ENCODE measurements around the gene USP8. TPM values are rescaled to one million over a fixed set of nuclear protein-coding genes. Genes with fewer than 3 reads are reported as not detected.

USP8 gene
- total RNA-seq, 1 donor from 2014 or later, result 43.7 TPM

DNA sequence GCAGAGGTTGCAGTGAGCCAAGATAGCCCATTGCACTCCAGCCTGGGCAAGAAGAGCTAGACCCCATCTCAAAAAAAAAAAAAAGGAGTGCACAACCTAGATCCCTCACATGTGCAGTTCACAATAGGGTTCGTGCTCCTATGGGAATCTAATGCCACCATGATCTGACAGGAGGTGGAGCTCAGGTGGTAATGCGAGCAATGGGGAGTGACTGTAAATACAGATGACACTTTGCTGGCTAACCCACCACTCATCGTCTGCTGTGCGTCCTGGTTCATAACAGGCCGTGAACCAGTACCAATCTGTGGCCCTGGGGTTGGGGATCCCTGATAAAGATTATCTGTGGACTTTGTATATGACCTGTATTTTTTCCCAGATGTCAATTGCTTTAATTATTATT, 16.7 kb downstream of the USP8 start:
- H3K9me3 Mint-ChIP-seq (ENCODE audit: low read depth), result no peaks in the 10 kb centered on the region
- TF ChIP-seq, protein P1, sequence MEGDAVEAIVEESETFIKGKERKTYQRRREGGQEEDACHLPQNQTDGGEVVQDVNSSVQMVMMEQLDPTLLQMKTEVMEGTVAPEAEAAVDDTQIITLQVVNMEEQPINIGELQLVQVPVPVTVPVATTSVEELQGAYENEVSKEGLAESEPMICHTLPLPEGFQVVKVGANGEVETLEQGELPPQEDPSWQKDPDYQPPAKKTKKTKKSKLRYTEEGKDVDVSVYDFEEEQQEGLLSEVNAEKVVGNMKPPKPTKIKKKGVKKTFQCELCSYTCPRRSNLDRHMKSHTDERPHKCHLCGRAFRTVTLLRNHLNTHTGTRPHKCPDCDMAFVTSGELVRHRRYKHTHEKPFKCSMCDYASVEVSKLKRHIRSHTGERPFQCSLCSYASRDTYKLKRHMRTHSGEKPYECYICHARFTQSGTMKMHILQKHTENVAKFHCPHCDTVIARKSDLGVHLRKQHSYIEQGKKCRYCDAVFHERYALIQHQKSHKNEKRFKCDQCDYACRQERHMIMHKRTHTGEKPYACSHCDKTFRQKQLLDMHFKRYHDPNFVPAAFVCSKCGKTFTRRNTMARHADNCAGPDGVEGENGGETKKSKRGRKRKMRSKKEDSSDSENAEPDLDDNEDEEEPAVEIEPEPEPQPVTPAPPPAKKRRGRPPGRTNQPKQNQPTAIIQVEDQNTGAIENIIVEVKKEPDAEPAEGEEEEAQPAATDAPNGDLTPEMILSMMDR (IDR thresholded peaks at IDR 0.05), result no peak
- H3K4me3 Mint-ChIP-seq (ENCODE audit: unreplicated experiment), result no peak overlapping the region
- peaks cover 4% of the 10 kb centered on the region for H3K4me1 Mint-ChIP-seq (ENCODE audit: low read depth)
- H3K27ac Mint-ChIP-seq (ENCODE audit: unreplicated experiment), result no peak overlapping the region
- no peaks in the 10 kb centered on the region for H3K27me3 Mint-ChIP-seq (ENCODE audit: low read depth)
- no peak for DNase-seq (ENCODE audit: low spot score)
- H3K36me3 Mint-ChIP-seq (ENCODE audit: low read depth), result peaks cover 7% of the 10 kb centered on the region

DNA sequence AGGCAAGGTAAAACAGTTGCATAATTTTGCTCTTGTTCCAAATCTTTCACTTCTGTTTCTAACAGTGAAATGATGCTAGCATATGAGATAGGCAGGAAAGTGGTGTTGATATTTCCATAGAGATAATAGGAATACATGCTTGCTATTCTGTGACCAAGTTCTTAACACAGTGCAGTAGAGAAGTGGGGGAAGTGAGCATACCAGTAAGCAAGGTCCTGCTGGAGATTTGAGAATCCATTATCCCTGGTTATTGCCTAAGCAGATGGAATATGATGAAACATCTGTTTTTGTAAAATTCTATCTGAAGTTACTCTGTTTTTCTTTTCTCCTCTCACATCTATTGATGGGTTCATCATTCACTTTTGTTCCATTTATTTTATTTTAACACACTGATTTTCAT, 28.7 kb downstream of the USP8 start:
- H3K4me3 Mint-ChIP-seq (ENCODE audit: unreplicated experiment), result no peak overlapping the region
- DNase-seq (ENCODE audit: low spot score), result no peak
- H3K27ac Mint-ChIP-seq (ENCODE audit: unreplicated experiment), result no peak overlapping the region
- TF ChIP-seq, protein P1 (IDR thresholded peaks at IDR 0.05), result no peak
- H3K4me1 Mint-ChIP-seq (ENCODE audit: low read depth), result peaks cover 13% of the 10 kb centered on the region
- no peaks in the 10 kb centered on the region for H3K27me3 Mint-ChIP-seq (ENCODE audit: low read depth)
- H3K9me3 Mint-ChIP-seq (ENCODE audit: low read depth), result no peaks in the 10 kb centered on the region
- peaks cover 15% of the 10 kb centered on the region for H3K36me3 Mint-ChIP-seq (ENCODE audit: low read depth)

DNA sequence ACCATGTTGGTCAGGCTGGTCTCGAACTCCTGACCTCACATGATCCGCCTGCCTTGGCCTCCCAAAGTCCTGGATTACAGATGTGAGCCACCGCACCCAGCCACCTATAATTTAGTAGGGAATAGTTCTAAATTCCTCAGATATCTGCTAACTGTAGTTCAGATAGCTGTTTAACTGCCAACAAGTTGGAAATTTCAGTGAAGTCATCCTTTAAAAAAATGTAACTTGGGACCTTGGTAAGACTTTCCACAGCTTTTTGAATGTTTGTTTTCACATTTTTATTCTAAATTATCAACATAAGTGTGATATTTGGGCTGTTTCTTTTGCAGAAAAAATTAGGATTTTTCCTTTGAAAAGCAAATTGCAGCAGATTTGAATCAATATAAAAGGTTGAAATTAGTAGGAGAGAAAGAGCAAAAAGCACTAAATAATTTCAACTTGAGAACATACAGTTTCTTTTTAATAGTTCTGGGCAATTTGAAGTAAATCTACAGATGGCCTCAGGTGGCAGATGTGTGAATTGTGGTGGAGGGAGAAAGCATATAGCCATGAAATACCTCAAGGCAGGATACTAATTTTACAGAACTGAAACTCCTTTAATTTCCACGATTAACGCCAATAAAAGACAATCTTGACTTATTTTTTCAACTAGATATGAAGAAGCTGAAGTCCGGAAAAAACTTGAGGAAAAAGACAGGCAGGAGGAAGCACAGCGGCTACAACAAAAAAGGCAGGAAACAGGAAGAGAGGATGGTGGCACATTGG, 34.3 kb downstream of the USP8 start:
- no peak for DNase-seq (ENCODE audit: low spot score)
- Mint-ChIP-seq H3K27me3 (ENCODE audit: low read depth) (no peaks in the 10 kb centered on the region), H3K27ac (ENCODE audit: unreplicated experiment) (peak overlapping the region; percentile 79), H3K9me3 (ENCODE audit: low read depth) (no peaks in the 10 kb centered on the region), H3K4me1 (ENCODE audit: low read depth) (peaks cover 14% of the 10 kb centered on the region), H3K36me3 (ENCODE audit: low read depth) (peaks cover 23% of the 10 kb centered on the region), H3K4me3 (ENCODE audit: unreplicated experiment) (no peak overlapping the region)
- TF ChIP-seq, protein P1 (IDR thresholded peaks at IDR 0.05), result no peak

DNA sequence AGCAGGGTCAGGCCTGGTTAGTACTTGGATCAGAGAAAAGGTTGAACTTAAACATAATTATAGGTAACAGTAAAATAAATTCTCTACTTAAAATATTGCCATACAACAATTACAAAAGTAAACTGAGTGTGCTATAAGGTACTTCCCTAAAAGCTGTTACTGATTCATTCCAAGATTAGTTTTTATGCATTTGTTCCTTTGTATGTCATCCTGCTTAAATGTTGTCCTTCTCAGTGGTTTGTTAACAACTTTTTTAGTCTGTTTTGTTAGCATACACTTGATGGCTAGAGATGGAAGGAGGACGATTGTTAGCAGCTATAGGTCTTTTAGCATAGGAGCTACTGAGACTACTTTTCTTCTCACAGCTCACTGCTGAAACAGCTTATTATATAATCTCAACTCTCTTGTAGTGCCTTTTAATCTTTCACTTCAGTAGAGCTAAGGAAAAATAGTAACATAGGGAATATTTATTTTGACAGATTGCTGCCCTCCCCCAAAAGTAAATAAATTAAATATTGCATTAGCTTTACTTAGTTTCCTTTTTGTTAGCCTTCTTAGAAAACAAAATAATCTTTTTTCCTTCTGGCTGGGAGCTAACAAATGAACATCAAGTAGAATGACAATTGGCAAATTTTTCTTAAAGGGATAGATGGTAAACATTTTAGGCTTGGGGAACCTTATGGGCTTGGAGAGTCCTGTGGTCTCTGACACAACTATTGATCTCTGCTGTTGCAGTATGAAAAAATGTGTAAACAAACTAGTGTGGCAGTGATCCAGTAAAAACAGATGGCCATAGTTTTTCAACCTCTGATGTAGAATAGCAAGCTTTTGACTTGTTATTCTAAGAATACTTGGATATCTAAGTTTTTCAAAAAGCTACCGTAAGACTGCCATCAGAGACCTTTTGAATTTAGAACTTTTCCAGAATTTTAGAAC, 39.5 kb downstream of the USP8 start:
- peak overlapping the region; percentile 29 for H3K27ac Mint-ChIP-seq (ENCODE audit: unreplicated experiment)
- DNase-seq (ENCODE audit: low spot score), result no peak
- peaks cover 16% of the 10 kb centered on the region for H3K4me1 Mint-ChIP-seq (ENCODE audit: low read depth)
- TF ChIP-seq, protein P1 (IDR thresholded peaks at IDR 0.05), result no peak
- no peaks in the 10 kb centered on the region for H3K27me3 Mint-ChIP-seq (ENCODE audit: low read depth)
- no peak overlapping the region for H3K4me3 Mint-ChIP-seq (ENCODE audit: unreplicated experiment)
- H3K9me3 Mint-ChIP-seq (ENCODE audit: low read depth), result no peaks in the 10 kb centered on the region
- peaks cover 9% of the 10 kb centered on the region for H3K36me3 Mint-ChIP-seq (ENCODE audit: low read depth)

DNA sequence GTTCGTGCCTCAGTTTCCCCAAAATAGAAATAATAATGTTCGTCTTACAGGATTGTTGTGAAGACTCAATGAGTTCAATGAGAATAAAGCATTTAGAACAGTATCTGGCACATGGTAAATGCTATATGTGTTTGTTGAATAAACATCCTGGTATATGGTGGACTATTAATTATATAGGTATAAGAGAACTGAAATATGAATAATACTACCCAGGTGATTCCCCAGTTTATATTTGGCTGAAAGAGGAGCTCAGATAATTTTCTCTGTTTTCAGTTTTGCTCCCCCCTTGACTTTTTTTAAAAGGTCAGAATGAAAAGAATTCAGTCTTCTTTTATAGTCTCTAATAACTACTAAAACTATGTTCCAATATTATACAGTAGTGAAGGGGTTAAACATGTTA, 46.9 kb downstream of the USP8 start:
- no peak overlapping the region for H3K27ac Mint-ChIP-seq (ENCODE audit: unreplicated experiment)
- no peaks in the 10 kb centered on the region for H3K27me3 Mint-ChIP-seq (ENCODE audit: low read depth)
- H3K36me3 Mint-ChIP-seq (ENCODE audit: low read depth), result peaks cover 13% of the 10 kb centered on the region
- H3K9me3 Mint-ChIP-seq (ENCODE audit: low read depth), result no peaks in the 10 kb centered on the region
- H3K4me3 Mint-ChIP-seq (ENCODE audit: unreplicated experiment), result no peak overlapping the region
- no peaks in the 10 kb centered on the region for H3K4me1 Mint-ChIP-seq (ENCODE audit: low read depth)
- TF ChIP-seq, protein P1 (IDR thresholded peaks at IDR 0.05), result no peak
- DNase-seq (ENCODE audit: low spot score), result no peak
